Urothelium cell line (cell line): ENCODE data around the gene CPNE9.

Experiments used
- DNase-seq: peaks from one replicate; pipeline ENCODE4 v3.0.0; 2011; ENCODE audit warnings: low spot score, mixed read lengths
- FAIRE-seq: peaks from 2 replicates; lab custom pipeline; 2011; peaks lifted over from hg19 to GRCh38; lab: Jason Lieb, UNC

The CPNE9 gene

DNA sequence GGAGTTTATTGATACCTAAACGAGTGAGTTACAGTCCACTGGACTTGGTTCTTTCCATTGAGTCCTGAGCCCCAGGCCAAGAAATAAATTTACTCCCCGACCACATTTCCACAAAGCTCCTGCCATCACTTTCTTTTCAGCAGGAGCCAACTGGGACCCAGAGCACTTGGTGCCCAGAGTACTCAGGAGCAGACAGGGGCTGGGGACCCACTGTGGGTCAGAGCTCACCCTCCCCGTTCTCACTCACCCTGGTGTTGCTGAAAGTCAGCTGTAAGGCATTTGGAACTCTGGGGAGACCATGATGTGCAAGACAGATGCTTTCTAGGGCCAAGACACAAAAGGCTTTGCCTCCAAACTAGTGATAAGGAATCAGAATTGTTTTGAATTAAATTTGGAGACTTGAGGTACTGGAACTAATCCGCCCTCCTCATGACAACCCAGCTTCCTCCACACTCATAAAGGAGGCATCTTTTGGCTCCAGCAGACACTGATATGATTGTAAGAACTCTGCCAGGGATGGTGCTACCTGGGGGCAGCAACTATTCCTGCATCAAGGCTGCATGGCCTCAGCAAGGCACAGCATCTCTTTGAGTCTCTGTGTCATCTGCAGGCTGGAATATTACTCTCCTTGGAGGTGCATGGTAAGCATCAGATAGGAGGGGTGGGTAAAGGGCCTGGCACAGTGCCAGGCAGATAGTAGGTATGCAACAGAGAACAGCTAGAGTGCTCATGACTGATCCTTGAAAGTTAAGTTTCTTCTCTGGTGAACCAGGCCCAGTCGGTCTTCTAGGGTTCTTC lies 73.5 kb downstream of the CPNE9 start:
- FAIRE-seq (no peak), DNase-seq (no peak)

DNA sequence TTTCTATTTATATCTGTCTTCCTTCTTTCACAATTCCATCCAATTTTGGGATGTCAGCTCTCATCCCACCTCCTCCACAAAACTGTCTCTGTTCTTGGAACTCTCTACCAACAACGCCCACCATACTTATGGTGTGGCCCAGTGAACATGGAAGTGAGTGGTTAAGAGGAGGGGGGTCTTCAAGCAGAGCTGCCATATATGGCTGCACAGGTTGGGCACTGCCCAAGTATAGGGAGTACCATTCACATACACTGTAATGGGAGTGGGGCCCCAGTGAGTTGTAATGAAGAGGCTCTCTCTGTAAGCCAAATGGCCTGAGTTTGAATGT lies 74.0 kb downstream of the CPNE9 start:
- no peak for DNase-seq
- no peak for FAIRE-seq

DNA sequence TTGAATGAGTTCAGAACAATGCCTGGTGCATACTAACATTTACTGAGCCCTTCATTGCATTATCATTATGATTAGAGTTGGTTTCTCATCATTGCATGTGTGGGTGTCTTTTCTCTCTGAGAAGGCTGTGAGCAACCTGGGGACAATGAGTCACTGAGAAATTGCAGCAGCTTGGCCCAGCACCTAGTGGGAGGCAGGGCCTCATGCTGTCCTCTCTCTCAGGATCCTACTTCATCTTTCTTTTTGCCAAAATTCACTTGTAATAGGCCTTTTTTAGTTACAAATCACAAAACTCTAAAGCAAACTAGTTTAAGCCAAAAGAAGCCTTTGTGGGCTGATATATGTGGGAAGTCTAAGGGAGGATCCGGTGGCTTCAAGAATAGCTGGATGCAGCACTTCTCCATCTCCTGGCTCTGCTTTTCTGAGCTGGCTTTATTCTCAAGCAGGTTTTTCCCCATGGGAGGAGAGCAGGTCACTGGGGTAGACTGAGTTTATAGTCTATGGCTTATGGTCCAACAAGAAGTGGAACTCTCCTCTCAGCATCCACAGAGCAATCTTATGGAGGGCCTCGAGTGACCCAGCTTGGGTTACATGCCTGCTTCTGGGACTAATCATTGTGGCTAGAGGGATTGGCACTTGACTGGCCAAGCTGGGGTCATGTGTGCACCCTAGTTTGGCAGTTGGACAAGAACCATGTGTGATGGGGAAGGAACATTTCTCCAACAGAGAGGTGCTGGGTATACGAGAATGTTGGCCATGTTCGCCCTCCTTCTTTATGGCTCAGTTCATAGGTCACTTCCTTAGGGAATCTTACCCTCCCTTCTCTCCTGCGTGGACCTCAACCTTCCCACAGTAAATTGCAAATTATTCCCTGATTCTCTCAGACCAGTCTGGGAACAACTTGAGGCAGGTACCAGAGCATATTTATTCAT lies 74.8 kb downstream of the CPNE9 start:
- FAIRE-seq (no peak), DNase-seq (no peak)

DNA sequence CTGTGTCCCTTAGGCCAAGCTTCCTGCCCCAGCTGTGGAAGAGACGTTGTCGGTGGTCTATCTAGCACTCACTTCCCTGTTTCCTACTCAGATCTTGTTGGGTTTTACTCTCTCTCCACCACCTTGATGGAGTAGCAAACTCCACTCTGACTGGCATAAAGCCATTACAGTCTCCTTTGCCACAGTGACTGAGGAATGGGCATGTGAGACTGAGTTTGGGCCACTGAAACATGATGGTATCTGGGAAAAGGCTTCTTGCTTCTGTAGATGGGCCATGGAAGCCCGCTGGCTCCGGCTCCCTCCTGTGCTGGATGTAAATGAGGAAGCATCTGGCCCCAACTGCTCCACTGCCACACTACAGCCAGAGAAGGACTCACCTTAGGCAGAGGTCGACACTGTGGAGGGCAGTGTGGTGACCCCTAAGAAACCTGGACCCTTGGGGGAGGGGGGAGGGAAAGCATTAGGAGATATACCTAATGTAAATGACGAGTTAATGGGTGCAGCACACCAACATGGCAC lies 75.5 kb downstream of the CPNE9 start:
- DNase-seq, result no peak
- no peak for FAIRE-seq
